ENCODE results near the gene CHPF. TPM values are rescaled to one million over a fixed set of nuclear protein-coding genes. Genes with fewer than 3 reads are reported as not detected.

CHPF gene
- total RNA-seq, 2 experiments from 2014 or later: 24.1 to 33.0 TPM

DNA sequence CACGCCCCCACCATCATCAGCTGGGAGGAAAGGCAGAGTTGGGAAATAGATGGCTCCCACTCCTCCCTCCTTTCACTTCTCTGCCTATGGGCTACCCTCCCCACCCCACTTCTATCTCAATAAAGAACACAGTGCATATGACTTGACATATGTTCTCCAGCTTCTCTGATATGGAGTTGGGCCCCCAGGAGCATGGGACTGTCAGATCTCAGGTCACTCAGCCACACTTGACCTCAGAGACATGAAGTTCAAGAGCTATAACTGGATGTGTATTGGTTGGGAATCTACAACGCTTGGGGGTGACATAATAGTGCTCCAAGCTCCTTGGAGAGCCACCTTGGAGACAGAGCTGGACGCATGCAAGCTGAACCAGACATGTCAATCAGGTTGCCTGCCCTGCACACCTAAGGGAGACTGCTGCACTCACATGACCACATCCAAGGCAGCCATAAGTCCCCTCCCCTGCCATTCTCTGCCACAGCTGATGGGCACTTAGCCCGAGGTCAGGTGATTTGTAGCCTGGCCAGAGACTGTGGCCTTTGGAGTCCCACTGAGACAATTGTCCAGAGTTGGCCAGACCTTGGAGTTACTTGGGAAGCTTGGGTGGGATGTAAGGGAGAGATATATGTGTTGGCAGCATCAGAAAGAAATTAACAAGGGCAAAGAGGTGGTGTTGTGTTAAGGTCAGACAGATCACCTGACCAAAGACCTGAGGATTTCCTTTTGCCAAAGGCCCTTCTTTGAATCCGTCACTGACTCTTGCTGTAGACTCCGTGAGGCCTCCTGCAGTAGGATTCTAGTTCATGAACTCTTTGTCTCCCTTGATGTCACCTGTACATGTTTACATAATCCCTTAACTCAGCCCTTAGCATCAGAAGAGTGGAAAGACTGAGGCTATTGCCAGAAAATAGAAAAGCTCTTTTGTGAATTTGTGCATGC lies 32.2 kb upstream of the CHPF start:
- no peaks in the 10 kb centered on the region for H3K9me2 ChIP-seq (ENCODE audit: insufficient read depth, low read length)
- no peaks in the 10 kb centered on the region for H3K4me1 ChIP-seq (ENCODE audit: insufficient read depth, low read length, poor library complexity, severe bottlenecking)
- ChIA-PET POLR2A (no interaction called here), CTCF (ENCODE audit: unreplicated experiment) (no interaction called here)
- no peaks in the 10 kb centered on the region for H3K9me3 ChIP-seq (ENCODE audit: low read length)
- DNase-seq (ENCODE audit: low spot score): no peak
- no peaks in the 10 kb centered on the region for H3K36me3 ChIP-seq (ENCODE audit: insufficient read depth, low read length)
- H4K20me1 ChIP-seq (ENCODE audit: insufficient read depth, low read length): no peaks in the 10 kb centered on the region
- no peak overlapping the region for H2AFZ ChIP-seq (ENCODE audit: low read length)
- H3K79me2 ChIP-seq (ENCODE audit: insufficient read depth, low read depth, low read length): no peaks in the 10 kb centered on the region
- H3K27ac ChIP-seq (ENCODE audit: low read depth, low read length, poor library complexity, severe bottlenecking): no peak overlapping the region
- intact Hi-C loops (cut with micrococcal nuclease; ENCODE audit: unreplicated experiment): no loop called here
- H3K4me3 ChIP-seq (ENCODE audit: low read depth, low read length, poor library complexity, severe bottlenecking): no peak overlapping the region
- BruUV-seq (replicated peaks): no TSS peak
- no peak overlapping the region for H3K4me2 ChIP-seq (ENCODE audit: low read length)
- TF ChIP-seq, protein P1, sequence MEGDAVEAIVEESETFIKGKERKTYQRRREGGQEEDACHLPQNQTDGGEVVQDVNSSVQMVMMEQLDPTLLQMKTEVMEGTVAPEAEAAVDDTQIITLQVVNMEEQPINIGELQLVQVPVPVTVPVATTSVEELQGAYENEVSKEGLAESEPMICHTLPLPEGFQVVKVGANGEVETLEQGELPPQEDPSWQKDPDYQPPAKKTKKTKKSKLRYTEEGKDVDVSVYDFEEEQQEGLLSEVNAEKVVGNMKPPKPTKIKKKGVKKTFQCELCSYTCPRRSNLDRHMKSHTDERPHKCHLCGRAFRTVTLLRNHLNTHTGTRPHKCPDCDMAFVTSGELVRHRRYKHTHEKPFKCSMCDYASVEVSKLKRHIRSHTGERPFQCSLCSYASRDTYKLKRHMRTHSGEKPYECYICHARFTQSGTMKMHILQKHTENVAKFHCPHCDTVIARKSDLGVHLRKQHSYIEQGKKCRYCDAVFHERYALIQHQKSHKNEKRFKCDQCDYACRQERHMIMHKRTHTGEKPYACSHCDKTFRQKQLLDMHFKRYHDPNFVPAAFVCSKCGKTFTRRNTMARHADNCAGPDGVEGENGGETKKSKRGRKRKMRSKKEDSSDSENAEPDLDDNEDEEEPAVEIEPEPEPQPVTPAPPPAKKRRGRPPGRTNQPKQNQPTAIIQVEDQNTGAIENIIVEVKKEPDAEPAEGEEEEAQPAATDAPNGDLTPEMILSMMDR (conservative IDR thresholded peaks at IDR 0.05; ENCODE audit: low read length): no peak
- no peak for TF ChIP-seq EZH2phosphoT487 (IDR thresholded peaks at IDR 0.05; ENCODE audit: borderline replicate concordance, low read depth, low read length)

DNA sequence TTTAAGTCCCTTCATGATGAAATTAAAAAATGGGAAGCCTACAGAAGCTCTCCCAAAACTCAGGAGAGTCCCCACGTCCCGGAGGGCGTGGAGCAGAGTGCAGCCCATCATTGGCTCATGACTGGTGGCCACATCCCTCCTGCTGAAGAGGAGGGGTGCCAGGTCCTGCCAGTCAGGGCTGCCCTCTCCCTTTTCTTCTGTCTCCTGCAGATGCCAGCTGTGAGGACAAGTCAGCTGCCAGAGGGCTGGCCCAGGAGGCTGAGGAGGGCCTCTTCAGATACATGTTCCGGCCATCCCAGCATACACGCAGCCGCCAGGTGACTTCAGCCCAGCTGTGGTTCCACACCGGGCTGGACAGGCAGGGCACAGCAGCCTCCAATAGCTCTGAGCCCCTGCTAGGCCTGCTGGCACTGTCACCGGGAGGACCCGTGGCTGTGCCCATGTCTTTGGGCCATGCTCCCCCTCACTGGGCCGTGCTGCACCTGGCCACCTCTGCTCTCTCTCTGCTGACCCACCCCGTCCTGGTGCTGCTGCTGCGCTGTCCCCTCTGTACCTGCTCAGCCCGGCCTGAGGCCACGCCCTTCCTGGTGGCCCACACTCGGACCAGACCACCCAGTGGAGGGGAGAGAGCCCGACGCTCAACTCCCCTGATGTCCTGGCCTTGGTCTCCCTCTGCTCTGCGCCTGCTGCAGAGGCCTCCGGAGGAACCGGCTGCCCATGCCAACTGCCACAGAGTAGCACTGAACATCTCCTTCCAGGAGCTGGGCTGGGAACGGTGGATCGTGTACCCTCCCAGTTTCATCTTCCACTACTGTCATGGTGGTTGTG lies 31.1 kb upstream of the CHPF start:
- no peak for TF ChIP-seq EZH2phosphoT487 (IDR thresholded peaks at IDR 0.05; ENCODE audit: borderline replicate concordance, low read depth, low read length)
- TF ChIP-seq, protein P1 (conservative IDR thresholded peaks at IDR 0.05; ENCODE audit: low read length): no peak
- no peak for DNase-seq (ENCODE audit: low spot score)
- H3K79me2 ChIP-seq (ENCODE audit: insufficient read depth, low read depth, low read length): no peaks in the 10 kb centered on the region
- no peak overlapping the region for H3K4me3 ChIP-seq (ENCODE audit: low read depth, low read length, poor library complexity, severe bottlenecking)
- H3K27ac ChIP-seq (ENCODE audit: low read depth, low read length, poor library complexity, severe bottlenecking): no peak overlapping the region
- no peaks in the 10 kb centered on the region for H3K4me1 ChIP-seq (ENCODE audit: insufficient read depth, low read length, poor library complexity, severe bottlenecking)
- no peaks in the 10 kb centered on the region for H3K36me3 ChIP-seq (ENCODE audit: insufficient read depth, low read length)
- ChIA-PET CTCF (ENCODE audit: unreplicated experiment) (no interaction called here), POLR2A (no interaction called here)
- no peaks in the 10 kb centered on the region for H3K9me3 ChIP-seq (ENCODE audit: low read length)
- no peaks in the 10 kb centered on the region for H3K9me2 ChIP-seq (ENCODE audit: insufficient read depth, low read length)
- H2AFZ ChIP-seq (ENCODE audit: low read length): no peak overlapping the region
- H4K20me1 ChIP-seq (ENCODE audit: insufficient read depth, low read length): no peaks in the 10 kb centered on the region
- no TSS peak for BruUV-seq (replicated peaks)
- H3K4me2 ChIP-seq (ENCODE audit: low read length): no peak overlapping the region
- intact Hi-C loops (cut with micrococcal nuclease; ENCODE audit: unreplicated experiment): no loop called here

Data from OCI-LY7 (cell line).